Activated T-helper 2 cell treated with anti-CD3 and anti-CD28 coated beads, Interferon-gamma antibody, Interleukin-2, Interleukin-4, amounts not matched to agents 10 μg/mL and 5 μg/mL and 100 μg/mL, durations not matched to agents 14 hours and 24 hours and 36 hours (primary cell): ENCODE results near the gene MDM2. TPM values are rescaled to one million over a fixed set of nuclear protein-coding genes. Genes with fewer than 3 reads are reported as not detected.
"Not testable (repeated sequence)": the region's sequence is repeated elsewhere in the genome, so short reads cannot be mapped to it uniquely, and the experiment has no call there.

ENCODE experiments used
- DNase-seq: peaks from one replicate; pipeline ENCODE4 v3.0.0; 2021; ENCODE audit warnings: low spot score
- H3K27ac Mint-ChIP-seq: one replicate; pipeline ENCODE4 v1.8.0; 2021; ENCODE audit warnings: mixed read lengths
- H3K27me3 Mint-ChIP-seq: one replicate; pipeline ENCODE4 v1.8.0; 2021; ENCODE audit warnings: low read depth, mixed read lengths
- H3K36me3 Mint-ChIP-seq: one replicate; pipeline ENCODE4 v1.8.0; 2021; ENCODE audit warnings: low read depth, mixed read lengths
- H3K4me1 Mint-ChIP-seq: one replicate; pipeline ENCODE4 v1.8.0; 2021; ENCODE audit warnings: low read depth, mixed read lengths
- H3K4me3 Mint-ChIP-seq: one replicate; pipeline ENCODE4 v1.8.0; 2021; ENCODE audit warnings: low read depth, mild to moderate bottlenecking, moderate library complexity, mixed read lengths
- H3K9me3 Mint-ChIP-seq: one replicate; pipeline ENCODE4 v1.8.0; 2021; ENCODE audit warnings: mixed read lengths
- intact Hi-C: fragments of 100-400 bp; cut with micrococcal nuclease; formaldehyde crosslinking; loops from one replicate; pipeline ENCODE4 v1.15.1; 2023
- total RNA-seq: library from RNA; stranded (reverse); gene quantifications from 2 replicates; pipeline ENCODE4 v1.2.3, GENCODE V29; 2022

Gene MDM2
- total RNA-seq, 1 donor from 2014 or later: 180 TPM

GRCh38 chr12:68802911-68803651, 4.9 kb upstream of the MDM2 start:
- intact Hi-C loops: loop anchor here (10.0 kb wide), 1 partner anchor 468 kb away; the partner anchor contains the start of gene MDM1
- H3K27ac Mint-ChIP-seq, H3K27me3 Mint-ChIP-seq, H3K36me3 Mint-ChIP-seq, H3K4me3 Mint-ChIP-seq, DNase-seq, H3K9me3 Mint-ChIP-seq: not testable (repeated sequence)
- H3K4me1 Mint-ChIP-seq: peaks cover 13% of the 10 kb centered on the region

GRCh38 chr12:68803948-68804656, 3.9 kb upstream of the MDM2 start:
- Mint-ChIP-seq H3K27ac (no peak overlapping the region), H3K4me1 (peaks cover 13% of the 10 kb centered on the region), H3K36me3 (peaks cover 7% of the 10 kb centered on the region), H3K9me3 (no peaks in the 10 kb centered on the region), H3K4me3 (no peak overlapping the region), H3K27me3 (no peaks in the 10 kb centered on the region)
- DNase-seq: no peak
- intact Hi-C loops: loop anchor here (10.0 kb wide), 1 partner anchor 469 kb away; the partner anchor contains the start of gene MDM1

GRCh38 chr12:68804657-68805591, 3.1 kb upstream of the MDM2 start:
- Mint-ChIP-seq H3K4me1 (peaks cover 13% of the 10 kb centered on the region), H3K27ac (no peak overlapping the region), H3K27me3 (no peaks in the 10 kb centered on the region), H3K4me3 (no peak overlapping the region), H3K36me3 (peaks cover 15% of the 10 kb centered on the region), H3K9me3 (no peaks in the 10 kb centered on the region)
- DNase-seq: no peak
- intact Hi-C loops: loop anchor here (5.0 to 10.0 kb wide), 4 partner anchors 118 to 1437 kb away; partner anchors contain the start of genes CNOT2, CPM, MDM1 and NUP107

- Mint-ChIP-seq H3K4me1 (peaks cover 13% of the 10 kb centered on the region), H3K27ac (no peak overlapping the region), H3K27me3 (no peaks in the 10 kb centered on the region), H3K4me3 (no peak overlapping the region), H3K36me3 (peaks cover 22% of the 10 kb centered on the region), H3K9me3 (no peaks in the 10 kb centered on the region)
- intact Hi-C loops: loop anchor here (5.0 to 10.0 kb wide), 4 partner anchors 118 to 1437 kb away; partner anchors contain the start of genes CNOT2, CPM, MDM1 and NUP107
- no peak for DNase-seq
Observed at GRCh38 chr12:68805592-68806120, 2.3 kb upstream of the MDM2 start.

- Mint-ChIP-seq H3K27ac (peak overlapping the region; percentile 96), H3K36me3 (peaks cover 32% of the 10 kb centered on the region), H3K27me3 (no peaks in the 10 kb centered on the region), H3K4me3 (peak overlapping the region; percentile 93), H3K9me3 (no peaks in the 10 kb centered on the region), H3K4me1 (peaks cover 17% of the 10 kb centered on the region)
- DNase-seq: no peak
- intact Hi-C loops: loop anchor here (1.0 to 10.0 kb wide), 5 partner anchors 119 to 1436 kb away; partner anchors contain the start of genes CNOT2, CPM, MDM1 and NUP107
Observed at GRCh38 chr12:68806488-68807237, 1.3 kb upstream of the MDM2 start.

GRCh38 chr12:68807274-68807575, 752 bp upstream of the MDM2 start:
- peaks cover 36% of the 10 kb centered on the region for H3K36me3 Mint-ChIP-seq
- intact Hi-C loops: loop anchor here (1.0 to 10.0 kb wide), 5 partner anchors 120 to 1435 kb away; partner anchors contain the start of genes CNOT2, CPM, MDM1 and NUP107
- H3K27me3 Mint-ChIP-seq: not testable (repeated sequence)

GRCh38 chr12:68808388-68809189, 612 bp downstream of the MDM2 start:
- intact Hi-C loops: loop anchor here (1.0 to 10.0 kb wide), 8 partner anchors 18 to 1540 kb away; partner anchors contain the start of genes CAND1, CNOT2, CPM and MDM1
- Mint-ChIP-seq H3K4me1 (peaks cover 27% of the 10 kb centered on the region), H3K27me3 (no peaks in the 10 kb centered on the region), H3K27ac (peak overlapping the region; percentile 99), H3K9me3 (no peaks in the 10 kb centered on the region), H3K4me3 (peak overlapping the region; percentile 93), H3K36me3 (peaks cover 50% of the 10 kb centered on the region)
- DNase-seq: peak; percentile 66

More at GRCh38 chr12:68807274-68807575, 752 bp upstream of the MDM2 start:
- peak overlapping the region; percentile 93 for H3K4me3 Mint-ChIP-seq
- H3K9me3 Mint-ChIP-seq, DNase-seq: not testable (repeated sequence)
- peaks cover 14% of the 10 kb centered on the region for H3K4me1 Mint-ChIP-seq
- H3K27ac Mint-ChIP-seq: peak overlapping the region; percentile 96

GRCh38 chr12:68809190-68810026, 1.4 kb downstream of the MDM2 start:
- Mint-ChIP-seq H3K4me1 (peaks cover 32% of the 10 kb centered on the region), H3K4me3 (peak overlapping the region; percentile 93), H3K9me3 (no peaks in the 10 kb centered on the region), H3K36me3 (peaks cover 57% of the 10 kb centered on the region), H3K27me3 (no peaks in the 10 kb centered on the region), H3K27ac (peak overlapping the region; percentile 99)
- intact Hi-C loops: loop anchor here (2.0 to 10.0 kb wide), 7 partner anchors 17 to 1541 kb away; partner anchors contain the start of genes CAND1, CNOT2, CPM and MDM1
- DNase-seq: no peak

GRCh38 chr12:68810027-68810389, 2.0 kb downstream of the MDM2 start:
- H3K9me3 Mint-ChIP-seq, H3K27me3 Mint-ChIP-seq, intact Hi-C loops, DNase-seq: not testable (repeated sequence)
- Mint-ChIP-seq H3K27ac (peak overlapping the region; percentile 49), H3K4me1 (peaks cover 36% of the 10 kb centered on the region), H3K4me3 (peak overlapping the region; percentile 93), H3K36me3 (peaks cover 63% of the 10 kb centered on the region)

GRCh38 chr12:68811573-68811972, 3.6 kb downstream of the MDM2 start:
- intact Hi-C loops, H3K9me3 Mint-ChIP-seq, DNase-seq, H3K27ac Mint-ChIP-seq, H3K27me3 Mint-ChIP-seq: not testable (repeated sequence)
- Mint-ChIP-seq H3K4me3 (peak overlapping the region; percentile 72), H3K36me3 (peaks cover 75% of the 10 kb centered on the region), H3K4me1 (peaks cover 39% of the 10 kb centered on the region)
